Measurements from ENCODE around the gene MACF1. TPM values are rescaled to one million over a fixed set of nuclear protein-coding genes. Genes with fewer than 3 reads are reported as not detected.

The MACF1 gene
- total and polyA plus RNA-seq, 4 donors, result 23.3 to 216 (median 51.2) TPM

DNA sequence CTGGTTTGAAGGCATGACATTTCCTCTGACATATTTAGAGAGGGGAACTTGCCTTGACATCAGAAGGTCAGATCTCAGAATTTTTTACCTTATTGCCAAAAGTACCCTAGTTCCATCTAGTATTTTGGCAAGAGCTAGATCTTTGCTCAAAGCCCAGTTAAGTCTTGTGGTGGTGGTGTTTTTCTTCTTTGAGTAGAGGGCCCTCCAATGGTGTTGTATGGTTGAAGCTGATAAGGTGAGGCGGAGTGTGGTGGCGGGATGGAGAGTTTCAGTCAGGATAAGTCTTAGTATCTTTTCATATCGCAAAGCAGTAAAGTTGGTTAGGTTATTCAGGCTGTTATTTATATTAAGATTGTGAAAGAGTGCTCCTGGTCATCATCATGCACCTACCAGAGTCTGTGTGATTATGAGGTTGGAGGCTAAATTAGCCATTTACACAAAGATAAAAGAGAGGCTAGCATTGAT lies 20.1 kb upstream of the MACF1 start:
- TF ChIP-seq JUND (IDR thresholded peaks at IDR 0.05) (no peak), RAD21 (IDR thresholded peaks at IDR 0.05) (peak in 1 of 2 donors; percentile 4), YY1 (IDR thresholded peaks at IDR 0.05) (no peak)
- Histone ChIP-seq H3K4me1 (ENCODE audit: control insufficient read depth in 4 of 4, insufficient read depth in 4 of 4, low read length in 3 of 4) (peaks cover 7 to 24% (median 17%) of the 10 kb centered on the region in 4 donors), H3K9ac (ENCODE audit: low read depth in 1 of 2, low read length in 2 of 2) (no peak overlapping the region), H3K36me3 (ENCODE audit: control insufficient read depth in 4 of 4, insufficient read depth in 3 of 4, low read depth in 1 of 4, low read length in 3 of 4) (no peaks in the 10 kb centered on the region), H3K27ac (ENCODE audit: low read depth in 1 of 2, low read length in 2 of 2) (peak overlapping the region; percentile 53 to 72), H3K27me3 (ENCODE audit: control insufficient read depth in 4 of 4, insufficient read depth in 4 of 4, low read length in 3 of 4) (no peaks in the 10 kb centered on the region), H3K9me3 (ENCODE audit: control insufficient read depth in 4 of 4, low read length in 3 of 4) (no peaks in the 10 kb centered on the region), H3K4me3 (ENCODE audit: low read depth in 1 of 3, low read length in 3 of 3) (no peak overlapping the region)
- DNase-seq (ENCODE audit: low spot score), result no peak
- 94% methylated on average over 3 of the region's 3 CpGs for WGBS

DNA sequence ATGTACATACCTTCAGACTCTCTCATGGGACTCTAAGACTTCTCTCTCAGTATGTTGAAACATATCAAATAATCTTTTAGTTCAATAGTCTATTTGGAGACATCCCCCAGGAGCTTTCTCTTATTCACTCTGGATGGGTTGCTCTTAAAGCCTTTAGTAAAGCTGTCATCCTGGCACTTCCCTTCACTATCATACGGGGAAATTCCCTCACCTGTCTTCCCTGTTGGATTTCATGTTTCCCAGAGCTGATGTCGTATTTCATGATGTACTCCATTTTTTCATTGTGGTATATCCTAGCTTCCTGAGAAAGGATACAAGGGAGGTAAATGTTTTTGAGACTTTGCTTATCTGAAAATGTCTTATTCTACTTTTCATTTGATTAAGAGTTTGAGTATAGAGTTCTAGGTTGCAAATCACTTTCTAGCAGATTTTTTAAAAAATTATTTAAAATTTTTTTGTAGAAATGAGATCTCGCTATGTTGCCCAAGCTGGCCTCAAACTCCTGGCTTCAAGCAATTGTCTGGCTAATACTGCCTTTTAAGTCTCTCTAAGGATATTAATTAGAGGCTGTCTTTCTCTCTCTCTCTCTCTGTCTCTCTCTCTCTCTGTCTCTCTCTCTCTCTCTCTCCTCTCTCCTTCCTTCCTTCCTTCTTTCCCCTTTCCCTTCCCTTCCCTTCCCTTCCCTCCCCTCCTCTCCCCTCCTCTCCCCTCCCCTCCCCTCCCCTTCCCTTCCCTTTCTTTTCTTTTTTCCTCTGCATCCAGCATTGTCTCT lies 17.0 kb upstream of the MACF1 start:
- 83% methylated on average over 3 of the region's 3 CpGs for WGBS
- DNase-seq (ENCODE audit: low spot score), result no peak
- Histone ChIP-seq H3K27me3 (ENCODE audit: control insufficient read depth in 4 of 4, insufficient read depth in 4 of 4, low read length in 3 of 4) (no peaks in the 10 kb centered on the region), H3K9me3 (ENCODE audit: control insufficient read depth in 4 of 4, low read length in 3 of 4) (no peaks in the 10 kb centered on the region), H3K4me3 (ENCODE audit: low read depth in 1 of 3, low read length in 3 of 3) (no peak overlapping the region), H3K36me3 (ENCODE audit: control insufficient read depth in 4 of 4, insufficient read depth in 3 of 4, low read depth in 1 of 4, low read length in 3 of 4) (no peaks in the 10 kb centered on the region), H3K9ac (ENCODE audit: low read depth in 1 of 2, low read length in 2 of 2) (no peak overlapping the region), H3K4me1 (ENCODE audit: control insufficient read depth in 4 of 4, insufficient read depth in 4 of 4, low read length in 3 of 4) (peaks cover 4 to 33% (median 18%) of the 10 kb centered on the region in 4 donors), H3K27ac (ENCODE audit: low read depth in 1 of 2, low read length in 2 of 2) (no peak overlapping the region)
- TF ChIP-seq GABPA (IDR thresholded peaks at IDR 0.05 in 1 of 2, conservative IDR thresholded peaks at IDR 0.05 in 1 of 2), result no peak
- TF ChIP-seq TAF1 (conservative IDR thresholded peaks at IDR 0.05), result no peak
- TF ChIP-seq FOXA2 (IDR thresholded peaks at IDR 0.05), result no peak

DNA sequence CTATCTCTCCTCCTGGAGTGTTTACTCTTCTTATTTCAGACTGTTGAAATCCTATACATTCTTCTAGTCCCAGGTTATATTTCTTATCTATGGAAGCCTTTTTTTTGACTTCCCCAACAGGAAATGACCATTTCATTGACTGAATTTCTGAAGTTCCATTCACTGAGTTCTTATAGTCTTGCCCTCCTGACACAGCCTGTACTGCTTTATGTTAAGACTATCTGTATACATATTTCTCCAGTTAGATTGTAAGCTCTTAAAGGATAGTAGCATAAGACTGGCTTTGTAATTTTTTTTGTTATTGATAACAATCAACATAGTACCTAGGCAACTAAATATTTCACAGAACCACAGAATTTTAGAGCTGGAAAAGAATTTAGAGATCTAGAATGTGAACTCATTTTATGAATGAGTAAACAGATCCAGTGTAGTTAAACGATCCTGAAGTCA lies 14.9 kb upstream of the MACF1 start:
- TF ChIP-seq SP1 (IDR thresholded peaks at IDR 0.05) (no peak), FOXA1 (IDR thresholded peaks at IDR 0.05) (no peak), HNF4A (conservative IDR thresholded peaks at IDR 0.05) (no peak), NR2F2 (IDR thresholded peaks at IDR 0.05) (no peak), EGR1 (IDR thresholded peaks at IDR 0.05; ENCODE audit: low read depth in 2 of 2) (no peak), RXRA (IDR thresholded peaks at IDR 0.05) (no peak), RAD21 (IDR thresholded peaks at IDR 0.05) (no peak), TAF1 (conservative IDR thresholded peaks at IDR 0.05) (no peak), HNF4G (IDR thresholded peaks at IDR 0.05) (no peak), GABPA (IDR thresholded peaks at IDR 0.05 in 1 of 2, conservative IDR thresholded peaks at IDR 0.05 in 1 of 2) (no peak), FOXA2 (IDR thresholded peaks at IDR 0.05) (no peak), JUND (IDR thresholded peaks at IDR 0.05) (no peak), YY1 (IDR thresholded peaks at IDR 0.05) (no peak)
- TF ChIP-seq, protein P1, sequence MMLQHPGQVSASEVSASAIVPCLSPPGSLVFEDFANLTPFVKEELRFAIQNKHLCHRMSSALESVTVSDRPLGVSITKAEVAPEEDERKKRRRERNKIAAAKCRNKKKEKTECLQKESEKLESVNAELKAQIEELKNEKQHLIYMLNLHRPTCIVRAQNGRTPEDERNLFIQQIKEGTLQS (IDR thresholded peaks at IDR 0.05), result no peak
- TF ChIP-seq, protein P2, sequence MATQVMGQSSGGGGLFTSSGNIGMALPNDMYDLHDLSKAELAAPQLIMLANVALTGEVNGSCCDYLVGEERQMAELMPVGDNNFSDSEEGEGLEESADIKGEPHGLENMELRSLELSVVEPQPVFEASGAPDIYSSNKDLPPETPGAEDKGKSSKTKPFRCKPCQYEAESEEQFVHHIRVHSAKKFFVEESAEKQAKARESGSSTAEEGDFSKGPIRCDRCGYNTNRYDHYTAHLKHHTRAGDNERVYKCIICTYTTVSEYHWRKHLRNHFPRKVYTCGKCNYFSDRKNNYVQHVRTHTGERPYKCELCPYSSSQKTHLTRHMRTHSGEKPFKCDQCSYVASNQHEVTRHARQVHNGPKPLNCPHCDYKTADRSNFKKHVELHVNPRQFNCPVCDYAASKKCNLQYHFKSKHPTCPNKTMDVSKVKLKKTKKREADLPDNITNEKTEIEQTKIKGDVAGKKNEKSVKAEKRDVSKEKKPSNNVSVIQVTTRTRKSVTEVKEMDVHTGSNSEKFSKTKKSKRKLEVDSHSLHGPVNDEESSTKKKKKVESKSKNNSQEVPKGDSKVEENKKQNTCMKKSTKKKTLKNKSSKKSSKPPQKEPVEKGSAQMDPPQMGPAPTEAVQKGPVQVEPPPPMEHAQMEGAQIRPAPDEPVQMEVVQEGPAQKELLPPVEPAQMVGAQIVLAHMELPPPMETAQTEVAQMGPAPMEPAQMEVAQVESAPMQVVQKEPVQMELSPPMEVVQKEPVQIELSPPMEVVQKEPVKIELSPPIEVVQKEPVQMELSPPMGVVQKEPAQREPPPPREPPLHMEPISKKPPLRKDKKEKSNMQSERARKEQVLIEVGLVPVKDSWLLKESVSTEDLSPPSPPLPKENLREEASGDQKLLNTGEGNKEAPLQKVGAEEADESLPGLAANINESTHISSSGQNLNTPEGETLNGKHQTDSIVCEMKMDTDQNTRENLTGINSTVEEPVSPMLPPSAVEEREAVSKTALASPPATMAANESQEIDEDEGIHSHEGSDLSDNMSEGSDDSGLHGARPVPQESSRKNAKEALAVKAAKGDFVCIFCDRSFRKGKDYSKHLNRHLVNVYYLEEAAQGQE (IDR thresholded peaks at IDR 0.05), result no peak
- TF ChIP-seq, protein P3, sequence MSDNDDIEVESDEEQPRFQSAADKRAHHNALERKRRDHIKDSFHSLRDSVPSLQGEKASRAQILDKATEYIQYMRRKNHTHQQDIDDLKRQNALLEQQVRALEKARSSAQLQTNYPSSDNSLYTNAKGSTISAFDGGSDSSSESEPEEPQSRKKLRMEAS (IDR thresholded peaks at IDR 0.05), result no peak
- TF ChIP-seq, protein P4, sequence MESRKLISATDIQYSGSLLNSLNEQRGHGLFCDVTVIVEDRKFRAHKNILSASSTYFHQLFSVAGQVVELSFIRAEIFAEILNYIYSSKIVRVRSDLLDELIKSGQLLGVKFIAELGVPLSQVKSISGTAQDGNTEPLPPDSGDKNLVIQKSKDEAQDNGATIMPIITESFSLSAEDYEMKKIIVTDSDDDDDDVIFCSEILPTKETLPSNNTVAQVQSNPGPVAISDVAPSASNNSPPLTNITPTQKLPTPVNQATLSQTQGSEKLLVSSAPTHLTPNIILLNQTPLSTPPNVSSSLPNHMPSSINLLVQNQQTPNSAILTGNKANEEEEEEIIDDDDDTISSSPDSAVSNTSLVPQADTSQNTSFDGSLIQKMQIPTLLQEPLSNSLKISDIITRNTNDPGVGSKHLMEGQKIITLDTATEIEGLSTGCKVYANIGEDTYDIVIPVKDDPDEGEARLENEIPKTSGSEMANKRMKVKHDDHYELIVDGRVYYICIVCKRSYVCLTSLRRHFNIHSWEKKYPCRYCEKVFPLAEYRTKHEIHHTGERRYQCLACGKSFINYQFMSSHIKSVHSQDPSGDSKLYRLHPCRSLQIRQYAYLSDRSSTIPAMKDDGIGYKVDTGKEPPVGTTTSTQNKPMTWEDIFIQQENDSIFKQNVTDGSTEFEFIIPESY (IDR thresholded peaks at IDR 0.05), result no peak
- TF ChIP-seq, protein P5, sequence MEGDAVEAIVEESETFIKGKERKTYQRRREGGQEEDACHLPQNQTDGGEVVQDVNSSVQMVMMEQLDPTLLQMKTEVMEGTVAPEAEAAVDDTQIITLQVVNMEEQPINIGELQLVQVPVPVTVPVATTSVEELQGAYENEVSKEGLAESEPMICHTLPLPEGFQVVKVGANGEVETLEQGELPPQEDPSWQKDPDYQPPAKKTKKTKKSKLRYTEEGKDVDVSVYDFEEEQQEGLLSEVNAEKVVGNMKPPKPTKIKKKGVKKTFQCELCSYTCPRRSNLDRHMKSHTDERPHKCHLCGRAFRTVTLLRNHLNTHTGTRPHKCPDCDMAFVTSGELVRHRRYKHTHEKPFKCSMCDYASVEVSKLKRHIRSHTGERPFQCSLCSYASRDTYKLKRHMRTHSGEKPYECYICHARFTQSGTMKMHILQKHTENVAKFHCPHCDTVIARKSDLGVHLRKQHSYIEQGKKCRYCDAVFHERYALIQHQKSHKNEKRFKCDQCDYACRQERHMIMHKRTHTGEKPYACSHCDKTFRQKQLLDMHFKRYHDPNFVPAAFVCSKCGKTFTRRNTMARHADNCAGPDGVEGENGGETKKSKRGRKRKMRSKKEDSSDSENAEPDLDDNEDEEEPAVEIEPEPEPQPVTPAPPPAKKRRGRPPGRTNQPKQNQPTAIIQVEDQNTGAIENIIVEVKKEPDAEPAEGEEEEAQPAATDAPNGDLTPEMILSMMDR (IDR thresholded peaks at IDR 0.05; ENCODE audit: low read depth, low read length, missing input control), result no peak
- H3K9ac ChIP-seq (ENCODE audit: low read depth in 1 of 2, low read length in 2 of 2), result no peak overlapping the region
- H3K36me3 ChIP-seq (ENCODE audit: control insufficient read depth in 4 of 4, insufficient read depth in 3 of 4, low read depth in 1 of 4, low read length in 3 of 4), result no peaks in the 10 kb centered on the region
- WGBS, result 17% methylated on average over 1 of the region's 1 CpG
- DNase-seq (ENCODE audit: low spot score), result no peak
- H3K4me1 ChIP-seq (ENCODE audit: control insufficient read depth in 4 of 4, insufficient read depth in 4 of 4, low read length in 3 of 4), result peaks cover 4 to 26% (median 11%) of the 10 kb centered on the region in 4 donors
- no peak overlapping the region for H3K4me3 ChIP-seq (ENCODE audit: low read depth in 1 of 3, low read length in 3 of 3)
- no peaks in the 10 kb centered on the region for H3K27me3 ChIP-seq (ENCODE audit: control insufficient read depth in 4 of 4, insufficient read depth in 4 of 4, low read length in 3 of 4)
- peak overlapping the region; percentile 12 to 54 for H3K27ac ChIP-seq (ENCODE audit: low read depth in 1 of 2, low read length in 2 of 2)
- no peaks in the 10 kb centered on the region for H3K9me3 ChIP-seq (ENCODE audit: control insufficient read depth in 4 of 4, low read length in 3 of 4)
